NCI-H187 treated with DMSO at 0.1 percent for 48 hours (cell line): ENCODE measurements around the gene ZNF277.
"Not testable (repeated sequence)": the region's sequence is repeated elsewhere in the genome, so short reads cannot be mapped to it uniquely, and the experiment has no call there.

Experiments
- DNase-seq: peaks from one replicate; lab custom pipeline; 2025; lab: John Stamatoyannopoulos, UW

ZNF277 gene

GRCh38 chr7:112212571-112212970 is 6.1 kb downstream of the ZNF277 start:
- no peak for DNase-seq

DNA sequence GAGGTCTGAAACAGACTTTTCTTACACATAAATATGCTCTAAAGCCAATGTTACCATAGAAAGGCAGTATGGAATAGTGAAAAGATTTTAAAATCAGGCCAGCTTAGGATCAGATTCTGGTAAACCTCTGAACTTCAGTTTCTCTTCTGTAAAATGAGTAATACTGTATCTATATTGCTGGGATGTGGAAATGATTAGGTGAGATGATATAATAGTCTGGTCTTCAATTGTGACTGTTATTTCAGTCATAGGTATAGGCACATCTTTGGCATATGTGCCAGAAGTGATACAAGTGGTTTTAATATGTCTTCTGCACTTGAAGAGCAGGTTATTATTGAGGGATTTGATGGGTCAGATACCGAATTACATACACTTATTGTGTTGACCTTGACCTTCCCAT is 7.2 kb downstream of the ZNF277 start:
- DNase-seq: no peak

- DNase-seq: no peak
These were observed 7.8 kb downstream of the ZNF277 start for GRCh38 chr7:112214268-112214667.

DNA sequence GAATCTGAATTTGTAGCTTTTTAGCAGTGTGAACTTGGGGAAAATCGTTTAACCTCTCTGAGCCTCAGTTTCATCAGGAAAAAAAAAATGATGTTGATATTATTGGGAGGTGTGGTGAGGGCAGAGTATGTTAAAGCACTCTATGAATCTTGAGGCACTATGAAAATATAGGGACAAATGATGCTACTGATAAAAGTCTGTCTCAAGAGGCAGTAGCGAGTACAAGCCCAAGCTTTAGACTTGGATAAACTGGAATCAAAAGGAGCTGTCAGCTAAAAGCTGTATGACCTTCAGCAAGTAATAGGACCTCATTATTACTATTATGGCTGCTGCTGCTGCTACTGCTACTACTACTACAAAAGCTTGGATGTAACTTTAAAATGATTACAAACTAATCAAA is 8.4 kb downstream of the ZNF277 start:
- no peak for DNase-seq

DNA sequence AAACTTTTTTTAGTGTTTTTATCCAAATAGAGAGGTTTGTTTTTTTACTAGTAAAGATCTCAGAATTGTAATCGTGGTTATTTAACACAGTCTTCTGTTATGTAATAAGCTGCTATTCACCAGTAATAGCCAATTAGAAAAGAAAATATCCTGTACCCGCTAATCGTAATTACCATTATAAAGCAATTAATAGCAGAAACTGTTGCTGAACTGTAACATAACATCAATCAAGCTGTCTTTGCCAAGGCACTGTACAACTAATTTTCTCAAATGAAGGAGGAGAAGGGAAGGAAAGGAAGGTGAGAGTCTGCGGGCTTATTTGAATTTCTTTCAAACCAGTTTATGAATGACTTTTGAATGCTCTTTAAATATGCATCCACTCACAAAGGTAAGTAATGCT is 9.3 kb downstream of the ZNF277 start:
- DNase-seq: no peak

DNA sequence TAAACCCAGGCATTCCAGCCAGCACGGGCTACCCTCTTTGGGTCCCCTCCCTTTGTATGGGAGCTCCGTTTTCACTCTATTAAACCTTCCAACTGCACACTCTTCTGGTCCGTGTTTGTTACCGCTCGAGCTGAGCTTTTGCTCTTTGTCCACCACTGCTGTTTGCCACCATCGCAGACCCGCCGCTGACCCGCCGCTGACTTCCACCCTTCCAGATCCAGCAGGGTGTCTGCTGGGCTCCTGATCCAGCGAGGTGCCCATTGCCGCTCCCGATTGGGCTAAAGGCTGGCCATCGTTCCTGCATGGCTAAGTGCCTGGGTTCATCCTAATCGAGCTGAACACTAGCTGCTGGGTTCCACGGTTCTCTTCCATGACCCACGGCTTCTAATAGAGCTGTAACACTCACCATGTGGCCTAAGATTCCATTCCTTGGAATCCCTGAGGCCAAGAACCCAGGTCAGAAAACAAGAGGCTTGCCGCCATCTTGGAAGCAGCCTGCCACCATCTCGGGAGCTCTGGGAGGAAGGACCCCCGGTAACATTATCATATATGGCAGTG is 14.5 kb downstream of the ZNF277 start:
- no peak for DNase-seq

DNA sequence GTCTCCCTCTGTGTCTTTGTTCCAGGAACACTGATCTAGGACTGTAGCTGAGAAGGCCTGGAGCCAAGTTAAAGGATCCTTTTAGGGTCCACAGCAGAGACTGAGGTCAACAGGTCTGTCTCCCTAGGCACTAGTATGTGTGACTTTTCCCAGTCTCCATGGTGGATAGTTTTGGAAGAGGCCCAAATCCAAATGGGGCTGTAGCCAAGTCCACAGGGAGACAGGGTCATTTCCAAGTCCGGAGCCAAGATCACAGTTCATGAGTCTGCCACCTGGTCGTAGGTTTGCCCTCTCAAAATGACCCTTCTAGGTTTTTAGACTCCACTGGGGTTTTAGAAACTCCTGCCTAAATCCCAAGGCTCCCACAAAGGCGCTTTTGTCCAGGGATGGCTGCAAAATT is 16.8 kb downstream of the ZNF277 start:
- no peak for DNase-seq

DNA sequence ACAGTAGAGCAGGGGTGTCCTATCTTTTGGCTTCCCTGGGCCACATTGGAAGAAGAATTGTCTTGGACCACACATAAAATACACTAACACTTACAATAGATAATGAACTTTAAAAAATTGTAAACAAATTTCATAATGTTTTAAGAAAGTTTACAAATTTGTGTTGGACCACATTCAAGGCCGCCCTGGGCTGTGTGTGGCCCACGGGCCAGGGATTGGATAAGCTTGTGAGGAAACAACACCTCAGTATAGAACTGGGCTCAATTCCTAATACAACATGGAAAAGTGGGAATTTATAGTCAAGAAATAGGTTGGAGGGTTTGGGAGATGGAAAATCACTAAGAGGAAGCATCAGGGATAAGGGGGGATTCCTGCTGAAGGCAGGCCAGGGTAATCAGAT is 17.7 kb downstream of the ZNF277 start:
- no peak for DNase-seq

DNA sequence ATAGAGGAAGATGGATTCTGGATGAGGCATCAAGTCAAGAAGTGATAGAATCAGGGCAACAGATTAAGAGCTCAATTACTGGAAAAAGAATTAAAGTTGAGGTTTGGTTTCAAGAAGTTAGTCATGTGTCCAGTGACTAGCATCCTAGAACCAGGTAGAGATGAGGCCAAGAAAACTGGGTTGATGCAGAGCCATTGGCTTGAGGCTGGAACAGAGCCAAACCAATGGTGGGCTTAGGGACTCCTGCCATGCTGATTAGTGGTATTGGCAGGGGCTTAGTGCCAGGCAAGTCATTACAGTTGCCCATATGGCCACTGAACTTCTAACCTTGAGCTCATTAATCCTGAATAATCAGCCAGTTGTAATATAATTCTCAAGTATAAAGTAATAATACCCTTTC is 18.5 kb downstream of the ZNF277 start:
- DNase-seq: no peak

- no peak for DNase-seq
These were observed 20.3 kb downstream of the ZNF277 start for GRCh38 chr7:112226701-112227276.

GRCh38 chr7:112228632-112229031 is 22.1 kb downstream of the ZNF277 start:
- no peak for DNase-seq

GRCh38 chr7:112232212-112232978 is 25.9 kb downstream of the ZNF277 start:
- DNase-seq: no peak

- DNase-seq: no peak
These were observed 26.7 kb downstream of the ZNF277 start for GRCh38 chr7:112233048-112233697.

GRCh38 chr7:112234147-112234546 is 27.7 kb downstream of the ZNF277 start:
- no peak for DNase-seq

GRCh38 chr7:112236597-112236996 is 30.1 kb downstream of the ZNF277 start:
- DNase-seq: no peak

DNA sequence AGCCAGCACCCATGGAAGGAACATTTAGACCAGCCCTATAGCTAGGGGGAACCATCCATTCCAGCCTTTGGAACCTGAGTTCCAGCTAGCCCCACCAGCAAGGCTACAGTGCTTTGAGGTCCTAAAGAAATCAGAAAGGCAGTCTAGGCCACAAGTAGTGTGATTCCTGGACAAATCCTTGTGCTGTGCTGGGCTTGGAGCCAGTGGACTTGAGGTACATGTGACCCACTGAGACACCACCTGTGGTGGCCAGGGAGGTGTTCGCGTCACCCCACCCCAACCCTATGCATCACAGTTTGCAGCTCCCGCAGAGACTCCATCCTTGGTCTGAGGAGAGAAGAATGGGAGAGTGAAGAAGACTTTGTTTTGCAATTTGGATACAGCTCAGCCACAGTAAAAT is 31.8 kb downstream of the ZNF277 start:
- DNase-seq: no peak

- DNase-seq: no peak
These were observed 32.5 kb downstream of the ZNF277 start for GRCh38 chr7:112238852-112239610.

GRCh38 chr7:112248598-112248997 is 42.1 kb downstream of the ZNF277 start:
- no peak for DNase-seq

- DNase-seq: not testable (repeated sequence)
These were observed 43.5 kb downstream of the ZNF277 start for GRCh38 chr7:112249967-112250366.

GRCh38 chr7:112252141-112252540 is 45.6 kb downstream of the ZNF277 start:
- DNase-seq: no peak

GRCh38 chr7:112252691-112253090 is 46.2 kb downstream of the ZNF277 start:
- DNase-seq: no peak

DNA sequence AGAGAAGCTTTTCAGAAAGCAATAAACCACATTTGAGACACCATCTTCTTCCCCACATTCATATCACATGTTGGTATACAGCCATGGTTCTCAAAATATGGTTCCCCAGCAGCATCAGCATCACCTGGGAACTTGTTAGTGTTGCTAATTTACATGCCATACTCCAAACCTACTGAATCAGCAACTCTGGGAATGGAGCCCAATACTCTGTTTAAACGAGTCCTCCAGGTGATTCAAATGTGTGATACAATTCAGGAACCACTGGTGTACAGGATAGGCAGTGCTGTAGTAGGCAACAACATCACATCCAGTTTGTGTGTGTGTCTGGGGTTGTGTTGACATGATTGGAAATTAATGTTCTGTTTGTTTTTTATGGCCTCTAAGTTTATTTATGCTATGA is 47.7 kb downstream of the ZNF277 start:
- no peak for DNase-seq
